GM19099 (cell line): ENCODE results near the gene DNASE1L2.

ENCODE experiments used
- POLR2A ChIP-seq: IDR thresholded peaks from 3 replicates; pipeline ENCODE4 v1.6.1; 2011; ENCODE audit warnings: low read depth; ENCODE audit not compliant: insufficient read length; ENCODE audit errors: extremely low read depth

Gene DNASE1L2

GRCh38 chr16:2284797-2285576 lies 48.7 kb downstream of the DNASE1L2 start:
- no peak for TF ChIP-seq POLR2A

DNA sequence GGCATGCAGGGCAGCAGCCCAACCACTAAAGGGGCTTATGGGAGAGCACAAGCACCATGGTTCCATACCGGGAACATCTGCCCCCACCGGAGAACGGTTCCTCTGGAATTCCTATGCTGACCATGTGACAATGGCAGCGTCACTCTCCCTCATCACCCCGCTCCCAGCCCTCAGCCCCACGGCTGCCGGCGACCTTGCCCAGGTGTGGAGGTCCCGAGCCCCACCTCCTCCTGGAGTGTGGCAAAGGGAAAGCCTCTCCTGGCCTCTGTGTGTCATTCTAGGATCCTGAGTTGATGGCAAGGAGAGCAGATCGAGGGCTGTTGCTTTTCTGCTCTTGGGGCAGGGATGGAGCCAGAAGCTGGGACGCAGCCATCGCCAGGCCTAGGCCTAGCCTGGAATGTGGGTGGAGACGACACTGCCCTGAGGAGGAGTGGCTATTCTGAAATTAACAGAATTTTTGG lies 49.5 kb downstream of the DNASE1L2 start:
- no peak for TF ChIP-seq POLR2A

DNA sequence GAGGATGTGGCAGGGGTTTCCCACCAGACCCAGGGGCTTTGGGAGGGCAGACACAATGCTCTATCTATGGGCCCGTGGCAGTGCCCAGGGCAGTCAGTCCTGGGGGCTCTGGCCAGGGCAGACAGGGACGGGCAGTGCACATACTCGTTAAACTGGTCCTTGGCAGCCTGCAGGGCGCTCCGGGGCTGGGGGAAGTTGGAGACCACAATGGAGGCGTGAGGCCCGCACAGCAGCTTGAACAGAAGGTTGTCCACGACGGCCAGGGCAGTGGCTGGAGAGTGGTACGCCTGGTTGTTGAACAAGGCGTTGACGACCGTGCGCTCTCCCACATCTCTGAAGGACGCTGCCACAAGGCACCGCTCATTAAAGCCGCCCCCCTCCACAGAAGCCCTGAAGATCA lies 50.3 kb downstream of the DNASE1L2 start:
- no peak for TF ChIP-seq POLR2A

DNA sequence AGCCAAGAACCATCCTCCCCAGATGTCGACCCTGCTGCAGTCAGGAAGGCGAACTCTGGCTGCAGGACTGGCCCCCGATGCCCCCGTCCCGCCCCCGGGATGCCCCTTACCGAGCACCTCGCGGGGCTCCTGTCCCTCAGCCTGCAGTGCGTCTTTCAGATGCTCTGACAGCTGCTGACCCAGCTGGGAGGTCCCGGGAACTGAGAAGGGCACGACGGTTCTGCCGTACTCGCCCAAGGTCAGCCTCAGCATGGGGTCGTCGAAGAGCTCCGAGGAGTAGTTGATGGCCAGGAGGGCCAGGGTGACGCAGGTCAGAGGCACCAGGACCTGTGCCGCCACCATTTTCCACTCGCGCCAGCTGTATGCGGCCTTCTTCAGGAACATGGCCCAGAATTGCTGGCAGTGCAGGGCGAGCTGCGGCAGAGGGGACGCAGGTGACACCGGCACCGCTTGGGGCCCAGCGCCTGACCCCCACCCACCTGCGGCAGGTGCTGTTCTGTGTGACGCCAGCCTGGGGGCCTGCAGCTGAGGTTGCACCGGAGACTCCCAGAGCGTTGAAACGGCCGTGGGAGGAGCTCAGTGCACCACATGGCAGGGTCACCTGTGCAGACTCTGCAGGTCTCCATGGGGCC lies 51.8 kb downstream of the DNASE1L2 start:
- no peak for TF ChIP-seq POLR2A
